Measurements from ENCODE around the gene MAN2B2. TPM values are rescaled to one million over a fixed set of nuclear protein-coding genes. Genes with fewer than 3 reads are reported as not detected.

Gene MAN2B2
- total and polyA plus RNA-seq, 12 donors: 6.0 to 27.1 (median 18.2) TPM

GRCh38 chr4:6595897-6596537 is 21.0 kb downstream of the MAN2B2 start:
- H3K27me3 ChIP-seq: no peaks in the 10 kb centered on the region
- H3K27ac ChIP-seq: no peak overlapping the region
- intact Hi-C loops (cut with DNase I): no loop called here
- 67 to 72% methylated on average over 16 of the region's 16 CpGs for WGBS, 2 donors
- H3K4me3 ChIP-seq: no peak overlapping the region
- H3K9me3 ChIP-seq: no peaks in the 10 kb centered on the region
- no peaks in the 10 kb centered on the region for H3K4me1 ChIP-seq
- TF ChIP-seq, protein P1, sequence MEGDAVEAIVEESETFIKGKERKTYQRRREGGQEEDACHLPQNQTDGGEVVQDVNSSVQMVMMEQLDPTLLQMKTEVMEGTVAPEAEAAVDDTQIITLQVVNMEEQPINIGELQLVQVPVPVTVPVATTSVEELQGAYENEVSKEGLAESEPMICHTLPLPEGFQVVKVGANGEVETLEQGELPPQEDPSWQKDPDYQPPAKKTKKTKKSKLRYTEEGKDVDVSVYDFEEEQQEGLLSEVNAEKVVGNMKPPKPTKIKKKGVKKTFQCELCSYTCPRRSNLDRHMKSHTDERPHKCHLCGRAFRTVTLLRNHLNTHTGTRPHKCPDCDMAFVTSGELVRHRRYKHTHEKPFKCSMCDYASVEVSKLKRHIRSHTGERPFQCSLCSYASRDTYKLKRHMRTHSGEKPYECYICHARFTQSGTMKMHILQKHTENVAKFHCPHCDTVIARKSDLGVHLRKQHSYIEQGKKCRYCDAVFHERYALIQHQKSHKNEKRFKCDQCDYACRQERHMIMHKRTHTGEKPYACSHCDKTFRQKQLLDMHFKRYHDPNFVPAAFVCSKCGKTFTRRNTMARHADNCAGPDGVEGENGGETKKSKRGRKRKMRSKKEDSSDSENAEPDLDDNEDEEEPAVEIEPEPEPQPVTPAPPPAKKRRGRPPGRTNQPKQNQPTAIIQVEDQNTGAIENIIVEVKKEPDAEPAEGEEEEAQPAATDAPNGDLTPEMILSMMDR (IDR thresholded peaks at IDR 0.05): no peak
- peak in 1 of 8 donors; percentile 13 for ATAC-seq
- DNase-seq: no peak
- peaks cover 0 to 75% (median 2%) of the 10 kb centered on the region in 9 donors for H3K36me3 ChIP-seq

GRCh38 chr4:6596948-6597347 is 22.0 kb downstream of the MAN2B2 start:
- no peaks in the 10 kb centered on the region for H3K4me1 ChIP-seq
- 96 to 99% methylated on average over 17 of the region's 17 CpGs for WGBS, 2 donors
- TF ChIP-seq, protein P1 (IDR thresholded peaks at IDR 0.05): no peak
- no peak for ATAC-seq
- intact Hi-C loops (cut with DNase I): no loop called here
- H3K9me3 ChIP-seq: peaks cover 0 to 2% (median 0%) of the 10 kb centered on the region in 11 donors
- no peak overlapping the region for H3K4me3 ChIP-seq
- peaks cover 0 to 76% (median 2%) of the 10 kb centered on the region in 9 donors for H3K36me3 ChIP-seq
- no peaks in the 10 kb centered on the region for H3K27me3 ChIP-seq
- H3K27ac ChIP-seq: no peak overlapping the region
- no peak for DNase-seq

GRCh38 chr4:6598127-6598526 is 23.1 kb downstream of the MAN2B2 start:
- intact Hi-C loops (cut with DNase I): no loop called here
- DNase-seq: no peak
- no peak for ATAC-seq
- no peaks in the 10 kb centered on the region for H3K4me1 ChIP-seq
- peaks cover 0 to 7% (median 0%) of the 10 kb centered on the region in 11 donors for H3K9me3 ChIP-seq
- TF ChIP-seq, protein P1 (IDR thresholded peaks at IDR 0.05): no peak
- H3K27ac ChIP-seq: no peak overlapping the region
- H3K4me3 ChIP-seq: no peak overlapping the region
- H3K27me3 ChIP-seq: no peaks in the 10 kb centered on the region
- 92 to 94% methylated on average over 10 of the region's 10 CpGs for WGBS, 2 donors
- H3K36me3 ChIP-seq: peaks cover 0 to 82% (median 2%) of the 10 kb centered on the region in 9 donors

DNA sequence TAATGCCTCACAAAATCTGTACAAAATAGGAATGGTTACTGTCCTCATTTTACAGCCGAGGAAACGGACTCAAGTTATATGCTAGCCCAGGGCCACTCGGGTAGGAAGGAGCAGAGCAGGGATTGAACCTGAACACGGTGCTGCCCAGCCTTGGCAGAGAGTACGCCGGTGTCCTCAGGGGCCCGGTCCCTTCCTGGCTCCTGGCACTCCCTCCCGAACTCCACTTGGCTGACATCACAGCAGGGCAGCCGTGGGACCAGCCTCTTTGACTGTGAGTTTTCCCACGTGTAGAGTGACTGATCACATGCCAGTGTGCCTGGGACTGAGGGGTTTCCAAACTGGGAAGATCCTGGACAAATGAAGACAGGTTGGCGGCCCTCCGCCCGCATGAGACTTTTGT is 23.7 kb downstream of the MAN2B2 start:
- 76 to 83% methylated on average over 13 of the region's 13 CpGs for WGBS, 2 donors
- Histone ChIP-seq H3K36me3 (peaks cover 0 to 82% (median 4%) of the 10 kb centered on the region in 9 donors), H3K4me1 (no peaks in the 10 kb centered on the region), H3K27me3 (no peaks in the 10 kb centered on the region), H3K9me3 (peaks cover 0 to 7% (median 0%) of the 10 kb centered on the region in 11 donors), H3K27ac (no peak overlapping the region), H3K4me3 (no peak overlapping the region)
- TF ChIP-seq, protein P1 (IDR thresholded peaks at IDR 0.05): no peak
- ATAC-seq (peak in 1 of 8 donors; percentile 44), DNase-seq (no peak)
- intact Hi-C loops (cut with DNase I): no loop called here
